Central memory CD8-positive, alpha-beta T cell (primary cell): ENCODE measurements around the gene RAPGEF4.

Experiments
- ATAC-seq: fragments of 150-1000 bp; cut with Tn5 transposase; replicated peaks from 2 replicates; pipeline ENCODE4 v1.10.0; 2022; ENCODE audit warnings: mild to moderate bottlenecking, moderate FRiP score, moderate number of reproducible peaks; ENCODE audit not compliant: poor library complexity, severe bottlenecking; ENCODE audit errors: extremely low read depth
- DNase-seq, 2 donors: peaks; one replicate each; pipeline ENCODE4 v3.0.0; 2021; ENCODE audit warnings: low spot score in 2 of 2
- H3K27ac Mint-ChIP-seq: one replicate; pipeline ENCODE4 v1.8.0; 2022; ENCODE audit warnings: low read depth, mild to moderate bottlenecking, moderate library complexity, mixed read lengths
- H3K27me3 Mint-ChIP-seq: one replicate; pipeline ENCODE4 v1.8.0; 2022; ENCODE audit warnings: mixed read lengths
- H3K36me3 Mint-ChIP-seq: one replicate; pipeline ENCODE4 v1.8.0; 2022; ENCODE audit warnings: mild to moderate bottlenecking, moderate library complexity, mixed read lengths; ENCODE audit not compliant: insufficient read depth
- H3K4me1 Mint-ChIP-seq: one replicate; pipeline ENCODE4 v1.8.0; 2022; ENCODE audit warnings: mixed read lengths
- H3K4me3 Mint-ChIP-seq: one replicate; pipeline ENCODE4 v1.8.0; 2022; ENCODE audit warnings: mild to moderate bottlenecking, moderate library complexity, mixed read lengths
- H3K9me3 Mint-ChIP-seq: one replicate; pipeline ENCODE4 v1.8.0; 2022; ENCODE audit warnings: mixed read lengths

Gene RAPGEF4

GRCh38 chr2:172969166-172969565 lies 233.5 kb downstream of the RAPGEF4 start:
- Mint-ChIP-seq H3K4me1 (no peaks in the 10 kb centered on the region), H3K36me3 (no peaks in the 10 kb centered on the region), H3K27me3 (peaks cover 95% of the 10 kb centered on the region), H3K27ac (no peak overlapping the region), H3K4me3 (no peak overlapping the region), H3K9me3 (no peaks in the 10 kb centered on the region)
- DNase-seq (no peak), ATAC-seq (no peak)

GRCh38 chr2:172969609-172970008 lies 234.0 kb downstream of the RAPGEF4 start:
- H3K9me3 Mint-ChIP-seq, result no peaks in the 10 kb centered on the region
- no peaks in the 10 kb centered on the region for H3K4me1 Mint-ChIP-seq
- H3K27ac Mint-ChIP-seq, result no peak overlapping the region
- H3K36me3 Mint-ChIP-seq, result no peaks in the 10 kb centered on the region
- H3K4me3 Mint-ChIP-seq, result no peak overlapping the region
- no peak for DNase-seq
- no peak for ATAC-seq
- peaks cover 94% of the 10 kb centered on the region for H3K27me3 Mint-ChIP-seq

- Mint-ChIP-seq H3K4me3 (no peak overlapping the region), H3K27ac (no peak overlapping the region), H3K9me3 (no peaks in the 10 kb centered on the region), H3K4me1 (no peaks in the 10 kb centered on the region), H3K27me3 (peaks cover 93% of the 10 kb centered on the region), H3K36me3 (no peaks in the 10 kb centered on the region)
- ATAC-seq (no peak), DNase-seq (no peak)
These were observed 235.0 kb downstream of the RAPGEF4 start for GRCh38 chr2:172970660-172971059.

- no peak overlapping the region for H3K27ac Mint-ChIP-seq
- no peak for ATAC-seq
- H3K4me3 Mint-ChIP-seq, result no peak overlapping the region
These were observed 236.5 kb downstream of the RAPGEF4 start for GRCh38 chr2:172972005-172972619.

GRCh38 chr2:172974762-172975161 lies 239.1 kb downstream of the RAPGEF4 start:
- no peaks in the 10 kb centered on the region for H3K4me1 Mint-ChIP-seq
- ATAC-seq (no peak), DNase-seq (no peak)
- no peak overlapping the region for H3K4me3 Mint-ChIP-seq
- no peaks in the 10 kb centered on the region for H3K9me3 Mint-ChIP-seq
- H3K36me3 Mint-ChIP-seq, result no peaks in the 10 kb centered on the region
- peaks cover 95% of the 10 kb centered on the region for H3K27me3 Mint-ChIP-seq
- H3K27ac Mint-ChIP-seq, result no peak overlapping the region

More at GRCh38 chr2:172972005-172972619, 236.5 kb downstream of the RAPGEF4 start:
- DNase-seq, result no peak
- Mint-ChIP-seq H3K27me3 (peaks cover 93% of the 10 kb centered on the region), H3K9me3 (no peaks in the 10 kb centered on the region), H3K36me3 (no peaks in the 10 kb centered on the region), H3K4me1 (no peaks in the 10 kb centered on the region)

GRCh38 chr2:172976116-172976515 lies 240.5 kb downstream of the RAPGEF4 start:
- H3K4me1 Mint-ChIP-seq, result no peaks in the 10 kb centered on the region
- peaks cover 95% of the 10 kb centered on the region for H3K27me3 Mint-ChIP-seq
- H3K27ac Mint-ChIP-seq, result no peak overlapping the region
- no peak overlapping the region for H3K4me3 Mint-ChIP-seq
- DNase-seq, result no peak
- no peaks in the 10 kb centered on the region for H3K36me3 Mint-ChIP-seq
- no peaks in the 10 kb centered on the region for H3K9me3 Mint-ChIP-seq
- ATAC-seq, result no peak

- H3K36me3 Mint-ChIP-seq, result no peaks in the 10 kb centered on the region
- no peak for ATAC-seq
- no peak overlapping the region for H3K27ac Mint-ChIP-seq
- no peaks in the 10 kb centered on the region for H3K9me3 Mint-ChIP-seq
- DNase-seq, result no peak
- no peaks in the 10 kb centered on the region for H3K4me1 Mint-ChIP-seq
- peaks cover 95% of the 10 kb centered on the region for H3K27me3 Mint-ChIP-seq
- no peak overlapping the region for H3K4me3 Mint-ChIP-seq
These were observed 241.2 kb downstream of the RAPGEF4 start for GRCh38 chr2:172976816-172977215.

GRCh38 chr2:172977270-172978062 lies 241.8 kb downstream of the RAPGEF4 start:
- Mint-ChIP-seq H3K4me3 (no peak overlapping the region), H3K27me3 (peaks cover 91% of the 10 kb centered on the region), H3K27ac (no peak overlapping the region), H3K9me3 (no peaks in the 10 kb centered on the region), H3K4me1 (no peaks in the 10 kb centered on the region), H3K36me3 (no peaks in the 10 kb centered on the region)
- no peak for DNase-seq
- no peak for ATAC-seq

- peaks cover 89% of the 10 kb centered on the region for H3K27me3 Mint-ChIP-seq
- H3K27ac Mint-ChIP-seq, result no peak overlapping the region
- no peaks in the 10 kb centered on the region for H3K36me3 Mint-ChIP-seq
- ATAC-seq, result no peak
- H3K4me1 Mint-ChIP-seq, result no peaks in the 10 kb centered on the region
- DNase-seq, result no peak
- H3K4me3 Mint-ChIP-seq, result no peak overlapping the region
- no peaks in the 10 kb centered on the region for H3K9me3 Mint-ChIP-seq
These were observed 242.4 kb downstream of the RAPGEF4 start for GRCh38 chr2:172978063-172978383.

GRCh38 chr2:172985139-172985892 lies 249.7 kb downstream of the RAPGEF4 start:
- DNase-seq, result no peak
- no peak overlapping the region for H3K4me3 Mint-ChIP-seq
- peaks cover 68% of the 10 kb centered on the region for H3K27me3 Mint-ChIP-seq
- H3K9me3 Mint-ChIP-seq, result no peaks in the 10 kb centered on the region
- peaks cover 4% of the 10 kb centered on the region for H3K4me1 Mint-ChIP-seq
- ATAC-seq, result no peak
- no peaks in the 10 kb centered on the region for H3K36me3 Mint-ChIP-seq
- H3K27ac Mint-ChIP-seq, result no peak overlapping the region

- no peaks in the 10 kb centered on the region for H3K36me3 Mint-ChIP-seq
- peaks cover 4% of the 10 kb centered on the region for H3K4me1 Mint-ChIP-seq
- ATAC-seq (no peak), DNase-seq (no peak)
- H3K27ac Mint-ChIP-seq, result no peak overlapping the region
- peaks cover 67% of the 10 kb centered on the region for H3K27me3 Mint-ChIP-seq
- H3K9me3 Mint-ChIP-seq, result no peaks in the 10 kb centered on the region
- no peak overlapping the region for H3K4me3 Mint-ChIP-seq
These were observed 250.4 kb downstream of the RAPGEF4 start for GRCh38 chr2:172986040-172986439.

GRCh38 chr2:172988728-172989127 lies 253.1 kb downstream of the RAPGEF4 start:
- DNase-seq, result no peak
- Mint-ChIP-seq H3K27me3 (peaks cover 62% of the 10 kb centered on the region), H3K27ac (no peak overlapping the region), H3K4me3 (no peak overlapping the region), H3K36me3 (no peaks in the 10 kb centered on the region), H3K9me3 (no peaks in the 10 kb centered on the region), H3K4me1 (peaks cover 4% of the 10 kb centered on the region)
- no peak for ATAC-seq

- no peak for ATAC-seq
- H3K4me3 Mint-ChIP-seq, result no peak overlapping the region
These were observed 255.4 kb downstream of the RAPGEF4 start for GRCh38 chr2:172991031-172991430.

More at GRCh38 chr2:172991031-172991430, 255.4 kb downstream of the RAPGEF4 start:
- peaks cover 40% of the 10 kb centered on the region for H3K27me3 Mint-ChIP-seq
- no peak for DNase-seq
- no peak overlapping the region for H3K27ac Mint-ChIP-seq
- no peaks in the 10 kb centered on the region for H3K36me3 Mint-ChIP-seq
- H3K4me1 Mint-ChIP-seq, result no peaks in the 10 kb centered on the region
- no peaks in the 10 kb centered on the region for H3K9me3 Mint-ChIP-seq
